ENCODE results near the gene AASDH. TPM values are rescaled to one million over a fixed set of nuclear protein-coding genes. Genes with fewer than 3 reads are reported as not detected.

The AASDH gene
- total and polyA plus RNA-seq, 2 of the 13 experiments (the other 11 are each of a cell fraction or from before 2014, with no cell fraction given) = 12.6 to 14.1 TPM

GRCh38 chr4:56387023-56388001 lies at the start of gene AASDH (continued):
- no peak for TF ChIP-seq KDM6A (CRISPR knock-in tag; IDR thresholded peaks at IDR 0.05; ENCODE audit: low read depth)
- TF ChIP-seq ARNTL (CRISPR knock-in tag; IDR thresholded peaks at IDR 0.05) = 0 out of 2 replicates have a peak, but pooled peaks have one; percentile 40
- TF ChIP-seq HOMEZ (CRISPR knock-in tag; IDR thresholded peaks at IDR 0.05; ENCODE audit: low read depth) = peak; percentile 47; the same call in 1 of the 2 replicates
- 0 out of 2 replicates have a peak, but pooled peaks have one; percentile 97 for TF ChIP-seq FOXO4 (CRISPR knock-in tag; conservative IDR thresholded peaks at IDR 0.05)
- peak; percentile 87; the same call in 1 of the 2 replicates for TF ChIP-seq HDAC2 (CRISPR knock-in tag; IDR thresholded peaks at IDR 0.05)
- peak; percentile 53; the same call in 1 of the 2 replicates for TF ChIP-seq HMGXB3 (CRISPR knock-in tag; IDR thresholded peaks at IDR 0.05; ENCODE audit: borderline replicate concordance)
- 0 out of 2 replicates have a peak, but pooled peaks have one; percentile 51 for TF ChIP-seq MTERF4 (CRISPR knock-in tag; IDR thresholded peaks at IDR 0.05)
- TF ChIP-seq JUN (CRISPR knock-in tag; IDR thresholded peaks at IDR 0.05) = peak; percentile 53; the same call in 1 of the 2 replicates
- no peak for TF ChIP-seq ZNF10 (CRISPR knock-in tag; IDR thresholded peaks at IDR 0.05; ENCODE audit: borderline replicate concordance, low read depth)
- TF ChIP-seq GZF1 (CRISPR knock-in tag; IDR thresholded peaks at IDR 0.05) = peak; percentile 29; the same call in 1 of the 2 replicates
- 0 out of 2 replicates have a peak, but pooled peaks have one; percentile 36 for TF ChIP-seq DPF2 (CRISPR knock-in tag; IDR thresholded peaks at IDR 0.05; ENCODE audit: borderline replicate concordance, low read depth)
- no peak for TF ChIP-seq ZBTB8A (CRISPR knock-in tag; IDR thresholded peaks at IDR 0.05; ENCODE audit: borderline replicate concordance, low read depth)
- no peak for TF ChIP-seq ZNF354B (CRISPR knock-in tag; IDR thresholded peaks at IDR 0.05)
- peak; percentile 76; the same call in 1 of the 2 replicates for TF ChIP-seq STAT6 (CRISPR knock-in tag; IDR thresholded peaks at IDR 0.05; ENCODE audit: borderline replicate concordance)
- TF ChIP-seq ZNF547 (CRISPR knock-in tag; IDR thresholded peaks at IDR 0.05) = no peak
- TF ChIP-seq ZSCAN12 (CRISPR knock-in tag; IDR thresholded peaks at IDR 0.05) = no peak

All from HepG2 (cell line).